ENCODE data around the gene MICU1. TPM values are rescaled to one million over a fixed set of nuclear protein-coding genes. Genes with fewer than 3 reads are reported as not detected.

The MICU1 gene
- polyA plus RNA-seq, 3 donors = 75.6 to 83.9 (median 77.1) TPM

GRCh38 chr10:72645263-72645858 is 19.5 kb upstream of the MICU1 start:
- no peak for DNase-seq (ENCODE audit: extremely low read depth in 1 of 11, low read depth in 9 of 11, low spot score in 4 of 11)

GRCh38 chr10:72642318-72642717 is 16.4 kb upstream of the MICU1 start:
- DNase-seq (ENCODE audit: extremely low read depth in 1 of 11, low read depth in 9 of 11, low spot score in 4 of 11) = no peak

- DNase-seq (ENCODE audit: extremely low read depth in 1 of 11, low read depth in 9 of 11, low spot score in 4 of 11) = no peak
Measured at GRCh38 chr10:72639441-72639873, 13.6 kb upstream of the MICU1 start.

DNA sequence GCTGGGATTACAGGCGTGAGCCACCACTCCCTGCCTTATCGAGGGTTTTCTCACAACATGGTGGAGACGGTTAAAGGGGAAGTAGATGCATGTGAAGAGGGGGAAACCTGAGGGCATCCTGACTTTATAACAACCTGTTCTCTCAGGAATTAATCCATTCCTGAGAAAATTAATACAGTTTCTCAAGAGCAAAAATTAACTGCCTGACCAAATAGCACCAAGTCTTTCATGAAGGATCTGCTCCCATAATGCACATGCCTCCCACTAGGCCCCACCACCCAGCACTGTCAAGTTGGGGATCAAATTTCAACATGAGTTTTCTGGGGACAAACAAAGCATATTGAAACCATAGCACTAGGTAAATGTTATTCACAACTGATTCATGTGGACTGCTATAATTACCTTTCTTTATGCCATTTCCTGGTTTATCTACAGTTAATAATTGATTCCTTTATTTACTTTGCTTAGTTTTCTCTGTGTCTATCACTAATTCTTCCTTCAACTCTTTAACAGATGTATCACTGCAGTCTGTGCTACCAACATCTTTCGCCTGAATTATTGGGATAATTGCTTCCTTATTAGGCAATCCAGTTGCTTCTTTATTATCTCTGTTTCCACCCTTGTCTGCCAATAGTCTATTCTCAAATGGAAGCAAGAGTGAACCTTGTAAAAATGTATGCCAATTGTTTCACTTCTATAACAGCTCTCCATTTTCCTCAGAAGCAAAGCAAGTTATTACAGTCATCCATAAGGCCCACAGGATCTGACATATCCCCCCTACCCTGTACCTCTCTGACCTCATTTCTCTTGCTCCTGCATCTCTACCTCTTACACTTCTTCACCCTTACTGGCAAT is 12.9 kb upstream of the MICU1 start:
- no peak for DNase-seq (ENCODE audit: extremely low read depth in 1 of 11, low read depth in 9 of 11, low spot score in 4 of 11)

DNA sequence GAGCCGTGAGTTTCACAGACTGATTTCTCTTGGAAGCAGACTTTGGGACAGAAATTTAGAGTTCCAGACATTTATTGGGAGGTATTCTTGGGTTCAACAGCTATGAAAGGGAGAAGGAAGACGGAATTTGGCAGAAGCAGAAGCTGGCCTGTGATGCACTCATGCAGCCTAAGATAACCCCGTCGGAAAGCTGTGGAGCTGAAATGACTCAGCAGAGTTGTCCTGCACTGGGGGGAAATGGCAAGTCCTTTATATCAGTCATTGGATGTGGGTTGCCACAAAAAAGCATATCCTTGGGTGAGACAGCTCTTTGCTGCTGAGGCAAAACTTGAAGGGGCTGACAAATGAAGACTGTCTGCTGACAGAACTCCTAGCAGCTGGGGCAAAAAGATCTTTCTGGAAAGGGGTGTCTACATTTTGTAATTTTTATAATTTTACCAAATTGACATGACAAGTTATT is 11.5 kb upstream of the MICU1 start:
- no peak for DNase-seq (ENCODE audit: extremely low read depth in 1 of 11, low read depth in 9 of 11, low spot score in 4 of 11)

DNA sequence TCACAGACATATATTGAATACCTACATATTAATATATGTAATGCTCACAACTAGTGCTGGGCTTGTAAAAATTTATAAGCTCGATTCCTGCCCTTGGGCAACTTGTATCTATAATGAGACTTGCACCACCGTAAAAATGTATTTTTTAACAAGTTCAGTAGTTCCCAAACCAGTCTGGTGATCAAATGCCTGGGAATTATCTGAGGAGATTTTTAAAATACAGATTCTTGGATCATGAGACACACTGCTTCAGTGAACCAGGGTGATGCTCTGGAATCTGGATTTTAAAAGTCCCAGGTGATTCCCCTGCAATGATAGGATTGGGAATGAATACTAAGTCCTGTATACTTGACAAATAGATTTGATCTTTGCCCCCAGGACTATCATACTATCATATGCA is 4.3 kb upstream of the MICU1 start:
- no peak for DNase-seq (ENCODE audit: extremely low read depth in 1 of 11, low read depth in 9 of 11, low spot score in 4 of 11)

DNA sequence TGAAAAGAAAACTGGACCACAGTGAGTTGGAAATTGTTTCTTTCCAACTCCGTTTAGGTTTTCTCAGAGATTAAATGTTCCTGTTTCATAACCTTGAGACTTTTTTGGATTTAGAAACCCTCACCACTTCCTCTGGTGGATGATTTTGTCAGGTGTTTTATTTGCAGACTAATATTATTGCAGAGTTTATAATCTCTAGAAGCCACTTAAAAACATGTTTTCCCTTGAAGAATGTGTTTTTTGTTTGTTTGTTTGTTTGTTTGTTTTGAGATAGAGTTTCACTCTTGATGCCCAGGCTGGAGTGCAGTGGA is 520 bp upstream of the MICU1 start:
- DNase-seq (ENCODE audit: extremely low read depth in 1 of 11, low read depth in 9 of 11, low spot score in 4 of 11) = no peak

- DNase-seq (ENCODE audit: extremely low read depth in 1 of 11, low read depth in 9 of 11, low spot score in 4 of 11) = peak in 1 of 11 donors; percentile 17
Measured at GRCh38 chr10:72625276-72625607, 637 bp downstream of the MICU1 start.

- no peak for DNase-seq (ENCODE audit: extremely low read depth in 1 of 11, low read depth in 9 of 11, low spot score in 4 of 11)
Measured at GRCh38 chr10:72622271-72622670, 3.6 kb downstream of the MICU1 start.

DNA sequence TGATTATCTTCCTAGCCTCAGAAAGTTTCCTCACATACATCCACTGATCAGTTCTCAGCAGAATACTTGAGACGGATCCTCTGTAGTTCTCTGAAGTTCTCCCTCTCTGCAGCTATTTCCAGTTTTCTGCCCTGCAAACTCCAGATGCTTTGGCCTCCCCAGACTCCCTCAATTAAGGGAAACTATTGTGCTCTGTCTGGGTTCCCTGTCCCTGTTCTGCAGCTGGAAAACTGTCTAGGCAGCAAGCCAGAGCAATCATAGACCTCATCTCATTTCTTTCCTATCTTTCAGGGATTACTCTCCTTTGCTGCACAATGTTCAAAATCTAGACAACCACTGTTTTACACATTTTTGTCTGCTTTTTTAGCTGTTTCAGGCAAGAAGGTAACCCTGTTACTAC is 9.2 kb downstream of the MICU1 start:
- no peak for DNase-seq (ENCODE audit: extremely low read depth in 1 of 11, low read depth in 9 of 11, low spot score in 4 of 11)

GRCh38 chr10:72615970-72616369 is 9.9 kb downstream of the MICU1 start:
- no peak for DNase-seq (ENCODE audit: extremely low read depth in 1 of 11, low read depth in 9 of 11, low spot score in 4 of 11)

DNA sequence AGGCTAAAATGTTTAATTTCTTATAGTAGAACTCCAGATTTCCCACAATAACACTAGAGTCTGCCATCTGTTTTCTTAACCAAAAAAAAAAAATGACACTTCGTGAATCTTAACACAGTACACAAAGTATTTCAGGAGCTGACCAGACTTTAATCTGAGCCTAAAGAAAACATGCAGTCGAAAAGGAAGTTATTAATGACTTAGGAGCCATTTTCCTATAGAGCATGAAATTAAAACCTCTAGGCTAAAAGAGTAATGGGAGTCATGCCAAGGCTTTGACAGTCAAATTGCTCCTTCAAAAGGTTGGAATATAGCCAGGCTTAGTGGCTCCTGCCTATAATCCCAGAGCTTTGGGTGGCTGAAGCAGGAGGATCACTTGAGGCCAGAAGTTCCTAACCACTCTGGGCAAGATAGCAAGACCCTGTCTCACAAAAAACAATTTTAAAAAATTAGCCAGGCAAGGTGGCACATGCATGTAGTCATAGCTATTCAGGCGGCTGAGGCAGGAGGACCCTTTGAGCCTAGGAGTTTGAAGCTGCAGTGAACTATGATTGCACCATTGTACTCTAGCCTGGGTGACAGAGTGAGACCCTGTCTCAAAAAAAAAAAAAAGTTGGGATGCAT is 13.6 kb downstream of the MICU1 start:
- peak in 4 of 11 donors; percentile 42 to 43 (median 42) for DNase-seq (ENCODE audit: extremely low read depth in 1 of 11, low read depth in 9 of 11, low spot score in 4 of 11)

- DNase-seq (ENCODE audit: extremely low read depth in 1 of 11, low read depth in 9 of 11, low spot score in 4 of 11) = no peak
Measured at GRCh38 chr10:72611783-72612182, 14.1 kb downstream of the MICU1 start.

GRCh38 chr10:72610466-72610865 is 15.4 kb downstream of the MICU1 start:
- DNase-seq (ENCODE audit: extremely low read depth in 1 of 11, low read depth in 9 of 11, low spot score in 4 of 11) = peak in 2 of 11 donors; percentile 8 to 14

DNA sequence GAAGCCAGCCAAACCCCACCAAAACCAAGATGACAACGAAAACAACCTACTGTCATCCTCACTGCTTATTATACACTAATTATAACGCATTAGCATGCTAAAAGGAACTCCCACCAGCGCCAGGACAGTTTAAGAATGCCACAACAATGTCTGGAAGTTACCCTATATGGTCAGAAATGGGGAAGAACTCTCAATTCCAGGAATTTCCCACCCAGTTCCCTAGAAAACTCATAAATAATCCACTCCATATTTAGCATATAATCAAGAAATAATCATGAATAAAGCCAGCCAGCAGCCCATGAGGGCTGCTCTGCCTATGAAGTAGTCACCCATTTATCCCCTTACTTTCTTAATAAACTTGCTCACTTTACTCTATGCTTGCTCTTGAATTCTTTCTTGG is 20.8 kb downstream of the MICU1 start:
- DNase-seq (ENCODE audit: extremely low read depth in 1 of 11, low read depth in 9 of 11, low spot score in 4 of 11) = peak in 1 of 11 donors; percentile 9

GRCh38 chr10:72601144-72601543 is 24.7 kb downstream of the MICU1 start:
- DNase-seq (ENCODE audit: extremely low read depth in 1 of 11, low read depth in 9 of 11, low spot score in 4 of 11) = no peak

GRCh38 chr10:72598769-72599701 is 26.8 kb downstream of the MICU1 start:
- DNase-seq (ENCODE audit: extremely low read depth in 1 of 11, low read depth in 9 of 11, low spot score in 4 of 11) = no peak

DNA sequence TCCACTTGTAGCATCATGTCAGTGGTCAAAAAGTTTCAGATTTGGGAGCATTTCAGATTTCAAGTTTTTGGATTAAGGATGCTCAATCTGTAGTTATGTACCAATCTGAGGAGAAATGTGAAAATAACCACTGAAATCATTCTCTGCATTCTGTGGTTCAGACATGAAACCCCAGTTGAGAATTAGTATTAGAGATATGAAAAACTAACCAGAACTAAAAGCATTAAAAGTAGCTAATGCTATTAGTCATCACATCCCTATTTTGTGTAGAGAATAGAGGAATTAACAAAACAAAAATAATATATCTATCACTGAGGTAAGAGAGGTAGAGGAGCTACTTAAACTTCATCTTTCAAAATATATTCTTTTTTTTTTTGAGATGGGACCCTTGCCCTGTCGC is 28.0 kb downstream of the MICU1 start:
- DNase-seq (ENCODE audit: extremely low read depth in 1 of 11, low read depth in 9 of 11, low spot score in 4 of 11) = no peak

GRCh38 chr10:72595436-72595835 is 30.4 kb downstream of the MICU1 start:
- no peak for DNase-seq (ENCODE audit: extremely low read depth in 1 of 11, low read depth in 9 of 11, low spot score in 4 of 11)
